ENCODE measurements around the gene SLMAP.

DNA sequence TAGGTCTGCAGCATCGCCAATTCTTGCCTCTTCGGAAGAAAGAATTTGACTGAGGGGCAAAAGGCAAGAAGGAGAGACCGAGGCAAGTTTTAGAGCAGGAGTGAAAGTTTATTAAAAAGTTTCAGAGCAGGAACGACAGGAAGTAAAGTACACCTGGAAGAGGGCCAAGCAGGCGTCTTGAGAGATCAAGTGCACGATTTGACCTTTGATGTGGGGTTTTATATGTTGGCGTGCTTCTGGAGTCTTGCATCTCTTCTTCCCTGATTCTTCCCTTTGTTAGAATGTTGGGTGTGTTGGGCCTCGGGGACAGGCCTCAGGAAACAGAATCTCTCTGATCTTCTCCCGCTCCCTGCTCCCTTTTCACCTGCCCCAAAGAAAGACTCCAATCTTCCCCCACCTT lies 211.5 kb downstream of the SLMAP start:
- TF ChIP-seq, protein P1, sequence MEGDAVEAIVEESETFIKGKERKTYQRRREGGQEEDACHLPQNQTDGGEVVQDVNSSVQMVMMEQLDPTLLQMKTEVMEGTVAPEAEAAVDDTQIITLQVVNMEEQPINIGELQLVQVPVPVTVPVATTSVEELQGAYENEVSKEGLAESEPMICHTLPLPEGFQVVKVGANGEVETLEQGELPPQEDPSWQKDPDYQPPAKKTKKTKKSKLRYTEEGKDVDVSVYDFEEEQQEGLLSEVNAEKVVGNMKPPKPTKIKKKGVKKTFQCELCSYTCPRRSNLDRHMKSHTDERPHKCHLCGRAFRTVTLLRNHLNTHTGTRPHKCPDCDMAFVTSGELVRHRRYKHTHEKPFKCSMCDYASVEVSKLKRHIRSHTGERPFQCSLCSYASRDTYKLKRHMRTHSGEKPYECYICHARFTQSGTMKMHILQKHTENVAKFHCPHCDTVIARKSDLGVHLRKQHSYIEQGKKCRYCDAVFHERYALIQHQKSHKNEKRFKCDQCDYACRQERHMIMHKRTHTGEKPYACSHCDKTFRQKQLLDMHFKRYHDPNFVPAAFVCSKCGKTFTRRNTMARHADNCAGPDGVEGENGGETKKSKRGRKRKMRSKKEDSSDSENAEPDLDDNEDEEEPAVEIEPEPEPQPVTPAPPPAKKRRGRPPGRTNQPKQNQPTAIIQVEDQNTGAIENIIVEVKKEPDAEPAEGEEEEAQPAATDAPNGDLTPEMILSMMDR (conservative IDR thresholded peaks at IDR 0.05; ENCODE audit: low read depth in 2 of 2), result no peak
- TF ChIP-seq EZH2 (IDR thresholded peaks at IDR 0.05; ENCODE audit: low read depth, unreplicated experiment), result no peak
- TF ChIP-seq JUNB (IDR thresholded peaks at IDR 0.05; ENCODE audit: unreplicated experiment), result no peak
- TF ChIP-seq EZH2phosphoT487 (IDR thresholded peaks at IDR 0.05; ENCODE audit: unreplicated experiment), result no peak
- no peak for TF ChIP-seq CREB1 (CRISPR knock-in tag; IDR thresholded peaks at IDR 0.05; ENCODE audit: low read depth)
